ENCODE results near the gene GNAT1.

DNA sequence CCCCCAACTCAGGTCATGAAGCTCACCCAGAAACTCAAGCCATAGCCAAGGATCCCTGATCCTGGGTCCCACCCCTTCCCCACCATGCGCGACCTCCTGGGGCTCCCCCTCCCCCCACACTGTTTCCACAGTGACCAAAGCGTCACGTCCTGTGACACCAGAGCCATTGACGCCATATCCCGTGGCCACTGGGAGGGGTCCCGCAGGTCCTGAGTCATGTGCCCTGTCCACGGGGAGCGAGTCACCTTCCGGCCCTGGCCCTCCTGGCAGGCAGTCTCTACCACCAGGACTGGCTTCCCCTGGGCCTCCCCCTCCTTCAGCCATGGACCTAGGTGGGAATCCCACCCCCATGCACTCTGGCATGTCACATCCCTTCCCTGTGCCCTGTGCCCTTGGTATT, 20.7 kb upstream of the GNAT1 start:
- no peak for TF ChIP-seq EZH2phosphoT487 (conservative IDR thresholded peaks at IDR 0.05; ENCODE audit: low read length)
- TF ChIP-seq, protein P1, sequence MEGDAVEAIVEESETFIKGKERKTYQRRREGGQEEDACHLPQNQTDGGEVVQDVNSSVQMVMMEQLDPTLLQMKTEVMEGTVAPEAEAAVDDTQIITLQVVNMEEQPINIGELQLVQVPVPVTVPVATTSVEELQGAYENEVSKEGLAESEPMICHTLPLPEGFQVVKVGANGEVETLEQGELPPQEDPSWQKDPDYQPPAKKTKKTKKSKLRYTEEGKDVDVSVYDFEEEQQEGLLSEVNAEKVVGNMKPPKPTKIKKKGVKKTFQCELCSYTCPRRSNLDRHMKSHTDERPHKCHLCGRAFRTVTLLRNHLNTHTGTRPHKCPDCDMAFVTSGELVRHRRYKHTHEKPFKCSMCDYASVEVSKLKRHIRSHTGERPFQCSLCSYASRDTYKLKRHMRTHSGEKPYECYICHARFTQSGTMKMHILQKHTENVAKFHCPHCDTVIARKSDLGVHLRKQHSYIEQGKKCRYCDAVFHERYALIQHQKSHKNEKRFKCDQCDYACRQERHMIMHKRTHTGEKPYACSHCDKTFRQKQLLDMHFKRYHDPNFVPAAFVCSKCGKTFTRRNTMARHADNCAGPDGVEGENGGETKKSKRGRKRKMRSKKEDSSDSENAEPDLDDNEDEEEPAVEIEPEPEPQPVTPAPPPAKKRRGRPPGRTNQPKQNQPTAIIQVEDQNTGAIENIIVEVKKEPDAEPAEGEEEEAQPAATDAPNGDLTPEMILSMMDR (IDR thresholded peaks at IDR 0.05; ENCODE audit: insufficient read depth, low read length, poor library complexity, severe bottlenecking), result no peak

Measured in SU-DHL-6 (cell line).